Left ventricle myocardium inferior (tissue), 1 donor: ENCODE data around the gene RNF151. TPM values are rescaled to one million over a fixed set of nuclear protein-coding genes. Genes with fewer than 3 reads are reported as not detected.
"Not testable (repeated sequence)": the region's sequence is repeated elsewhere in the genome, so short reads cannot be mapped to it uniquely, and the experiment has no call there.

ENCODE experiments used
- DNase-seq: peaks from one replicate; pipeline ENCODE4 v3.0.0-alpha.2; 2020
- H3K27ac ChIP-seq: fragments of 200-600 bp; replicated peaks from 2 replicates; pipeline ENCODE4 v1.8.0; 2021
- H3K27me3 ChIP-seq: fragments of 200-600 bp; 2 replicates; pipeline ENCODE4 v1.8.0; 2021; ENCODE audit warnings: low read depth
- H3K36me3 ChIP-seq: fragments of 200-600 bp; 2 replicates; pipeline ENCODE4 v1.8.0; 2021
- H3K4me1 ChIP-seq: fragments of 200-600 bp; 2 replicates; pipeline ENCODE4 v1.8.0; 2021
- H3K4me3 ChIP-seq: fragments of 200-600 bp; 2 replicates; pipeline ENCODE4 v1.8.0; 2021; ENCODE audit warnings: mild to moderate bottlenecking, moderate library complexity
- H3K9me3 ChIP-seq: fragments of 200-600 bp; replicated peaks from 2 replicates; pipeline ENCODE4 v1.8.0; 2021
- CTCF ChIP-seq: fragments of 200-600 bp; IDR thresholded peaks from 2 replicates; pipeline ENCODE4 v1.8.0; 2021; ENCODE audit warnings: antibody characterized with exemption, mild to moderate bottlenecking, borderline replicate concordance
- intact Hi-C: fragments of 100-400 bp; cut with micrococcal nuclease; formaldehyde crosslinking; loops from one replicate; pipeline ENCODE4 v1.11.0; 2022
- total RNA-seq: library from RNA; stranded (reverse); fragmentation: NEBNext Ultra II Directional; extraction: Animal tissue kit (Norgen Biotek cat#: 25700); gene quantifications from one replicate; pipeline ENCODE4 v1.2.1, GENCODE V29; 2021
- donor health status: DM: no; HTN: yes; CAD: no; lungs with severe emphysema.

The RNF151 gene
- total RNA-seq, 1 donor from 2014 or later = not detected

- intact Hi-C loops = no loop called here
Observed at GRCh38 chr16:1919327-1919998, 47.2 kb upstream of the RNF151 start.

GRCh38 chr16:1920122-1920521 lies 46.5 kb upstream of the RNF151 start:
- DNase-seq, H3K27ac ChIP-seq, H3K4me3 ChIP-seq, H3K36me3 ChIP-seq, H3K9me3 ChIP-seq: not testable (repeated sequence)
- Histone ChIP-seq H3K4me1 (peaks cover 13% of the 10 kb centered on the region), H3K27me3 (peaks cover 99% of the 10 kb centered on the region)
- intact Hi-C loops = loop anchor here (10.0 kb wide), 1 partner anchor 55 kb away; no protein-coding TSS in a partner anchor

More at GRCh38 chr16:1919327-1919998, 47.2 kb upstream of the RNF151 start:
- no peak for TF ChIP-seq CTCF
- DNase-seq = no peak
- H3K4me3 ChIP-seq = no peak overlapping the region
- no peak overlapping the region for H3K27ac ChIP-seq
- H3K9me3 ChIP-seq = no peaks in the 10 kb centered on the region
- H3K27me3 ChIP-seq = peaks cover 99% of the 10 kb centered on the region
- H3K36me3 ChIP-seq = no peaks in the 10 kb centered on the region
- peaks cover 13% of the 10 kb centered on the region for H3K4me1 ChIP-seq

- no peak for TF ChIP-seq CTCF
- Histone ChIP-seq H3K27me3 (peaks cover 99% of the 10 kb centered on the region), H3K36me3 (no peaks in the 10 kb centered on the region), H3K27ac (no peak overlapping the region), H3K9me3 (no peaks in the 10 kb centered on the region), H3K4me1 (peaks cover 13% of the 10 kb centered on the region), H3K4me3 (no peak overlapping the region)
- intact Hi-C loops = loop anchor here (10.0 kb wide), 1 partner anchor 56 kb away; no protein-coding TSS in a partner anchor
- DNase-seq = no peak
Observed at GRCh38 chr16:1920727-1921171, 45.9 kb upstream of the RNF151 start.

- intact Hi-C loops = loop anchor here (10.0 kb wide), 1 partner anchor 58 kb away; no protein-coding TSS in a partner anchor
- DNase-seq = no peak
- TF ChIP-seq CTCF = no peak
- H3K9me3 ChIP-seq = no peaks in the 10 kb centered on the region
- no peak overlapping the region for H3K4me3 ChIP-seq
- peaks cover 13% of the 10 kb centered on the region for H3K4me1 ChIP-seq
- no peak overlapping the region for H3K27ac ChIP-seq
- peaks cover 87% of the 10 kb centered on the region for H3K27me3 ChIP-seq
- H3K36me3 ChIP-seq = no peaks in the 10 kb centered on the region
Observed at GRCh38 chr16:1922357-1922756, 44.3 kb upstream of the RNF151 start.

- no peaks in the 10 kb centered on the region for H3K9me3 ChIP-seq
- TF ChIP-seq CTCF = no peak
- H3K4me1 ChIP-seq = peaks cover 10% of the 10 kb centered on the region
- DNase-seq = no peak
- no peaks in the 10 kb centered on the region for H3K36me3 ChIP-seq
- H3K27ac ChIP-seq = no peak overlapping the region
- H3K27me3 ChIP-seq = peaks cover 77% of the 10 kb centered on the region
- no peak overlapping the region for H3K4me3 ChIP-seq
- intact Hi-C loops = loop anchor here (10.0 kb wide), 1 partner anchor 59 kb away; no protein-coding TSS in a partner anchor
Observed at GRCh38 chr16:1923299-1924034, 43.2 kb upstream of the RNF151 start.
